PFSK-1 (cell line): ENCODE data around the gene ISCA1.

Experiments
- TAF1 ChIP-seq: IDR thresholded peaks from 2 replicates; pipeline ENCODE4 v1.6.1; 2012; ENCODE audit warnings: low read length, control low read depth, borderline replicate concordance; ENCODE audit not compliant: insufficient read depth
- TF ChIP-seq, protein P1 (sequence below), 2 experiments: IDR thresholded peaks; 2 replicates each; pipeline versions ENCODE4 v1.6.1 to v1.8.0; 2011 to 2012; ENCODE audit warnings: low read depth in 2 of 2, low read length in 2 of 2, control low read depth in 1 of 2, inconsistent platforms in 1 of 2, mild to moderate bottlenecking in 1 of 2, moderate library complexity in 1 of 2; ENCODE audit not compliant: insufficient read depth in 1 of 2

DNA sequence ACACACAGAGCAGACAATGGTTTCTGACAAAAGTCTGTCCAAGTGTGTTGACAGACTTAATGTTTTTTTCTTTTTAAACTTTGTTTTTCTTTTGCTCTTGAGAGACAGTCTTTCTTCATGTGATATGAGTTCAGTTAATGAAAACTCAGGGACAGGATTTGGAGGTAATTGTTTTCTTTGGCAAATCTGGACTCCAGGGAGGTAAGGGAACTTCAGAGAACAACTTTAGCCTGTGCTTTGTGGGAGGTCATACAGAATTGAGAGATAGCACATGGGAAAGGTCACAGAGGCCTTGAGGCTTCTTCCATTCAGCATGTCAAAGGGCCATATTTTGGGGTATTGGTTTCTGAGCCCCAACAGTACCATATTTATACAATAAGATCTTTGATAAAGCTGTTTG is 32.2 kb downstream of the ISCA1 start:
- TF ChIP-seq, protein P1, sequence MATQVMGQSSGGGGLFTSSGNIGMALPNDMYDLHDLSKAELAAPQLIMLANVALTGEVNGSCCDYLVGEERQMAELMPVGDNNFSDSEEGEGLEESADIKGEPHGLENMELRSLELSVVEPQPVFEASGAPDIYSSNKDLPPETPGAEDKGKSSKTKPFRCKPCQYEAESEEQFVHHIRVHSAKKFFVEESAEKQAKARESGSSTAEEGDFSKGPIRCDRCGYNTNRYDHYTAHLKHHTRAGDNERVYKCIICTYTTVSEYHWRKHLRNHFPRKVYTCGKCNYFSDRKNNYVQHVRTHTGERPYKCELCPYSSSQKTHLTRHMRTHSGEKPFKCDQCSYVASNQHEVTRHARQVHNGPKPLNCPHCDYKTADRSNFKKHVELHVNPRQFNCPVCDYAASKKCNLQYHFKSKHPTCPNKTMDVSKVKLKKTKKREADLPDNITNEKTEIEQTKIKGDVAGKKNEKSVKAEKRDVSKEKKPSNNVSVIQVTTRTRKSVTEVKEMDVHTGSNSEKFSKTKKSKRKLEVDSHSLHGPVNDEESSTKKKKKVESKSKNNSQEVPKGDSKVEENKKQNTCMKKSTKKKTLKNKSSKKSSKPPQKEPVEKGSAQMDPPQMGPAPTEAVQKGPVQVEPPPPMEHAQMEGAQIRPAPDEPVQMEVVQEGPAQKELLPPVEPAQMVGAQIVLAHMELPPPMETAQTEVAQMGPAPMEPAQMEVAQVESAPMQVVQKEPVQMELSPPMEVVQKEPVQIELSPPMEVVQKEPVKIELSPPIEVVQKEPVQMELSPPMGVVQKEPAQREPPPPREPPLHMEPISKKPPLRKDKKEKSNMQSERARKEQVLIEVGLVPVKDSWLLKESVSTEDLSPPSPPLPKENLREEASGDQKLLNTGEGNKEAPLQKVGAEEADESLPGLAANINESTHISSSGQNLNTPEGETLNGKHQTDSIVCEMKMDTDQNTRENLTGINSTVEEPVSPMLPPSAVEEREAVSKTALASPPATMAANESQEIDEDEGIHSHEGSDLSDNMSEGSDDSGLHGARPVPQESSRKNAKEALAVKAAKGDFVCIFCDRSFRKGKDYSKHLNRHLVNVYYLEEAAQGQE (IDR thresholded peaks at IDR 0.05; ENCODE audit: insufficient read depth in 1 of 2, low read depth in 2 of 2, low read length in 2 of 2), result no peak
- no peak for TF ChIP-seq TAF1
